Activated CD4-positive, alpha-beta T cell treated with anti-CD3 and anti-CD28 coated beads, Interleukin-2, amount 10 ng/mL, durations not matched to agents 24 days and 14 days (primary cell): Measurements from ENCODE around the gene DAGLB. TPM values are rescaled to one million over a fixed set of nuclear protein-coding genes. Genes with fewer than 3 reads are reported as not detected.
"Not testable (repeated sequence)": the region's sequence is repeated elsewhere in the genome, so short reads cannot be mapped to it uniquely, and the experiment has no call there.

ENCODE experiments used
- DNase-seq: peaks from one replicate; pipeline ENCODE4 v3.0.0; 2022
- H3K27ac Mint-ChIP-seq: one replicate; pipeline ENCODE4 v1.8.0; 2022; ENCODE audit warnings: mild to moderate bottlenecking, mixed read lengths
- H3K27me3 Mint-ChIP-seq: one replicate; pipeline ENCODE4 v1.8.0; 2022; ENCODE audit warnings: mixed read lengths
- H3K36me3 Mint-ChIP-seq: one replicate; pipeline ENCODE4 v1.8.0; 2022; ENCODE audit warnings: low read depth, mild to moderate bottlenecking, mixed read lengths
- H3K4me1 Mint-ChIP-seq: one replicate; pipeline ENCODE4 v1.8.0; 2021; ENCODE audit warnings: mixed read lengths
- H3K4me3 Mint-ChIP-seq: one replicate; pipeline ENCODE4 v1.8.0; 2022; ENCODE audit warnings: mild to moderate bottlenecking, moderate library complexity, mixed read lengths
- H3K9me3 Mint-ChIP-seq: one replicate; pipeline ENCODE4 v1.8.0; 2021; ENCODE audit warnings: mixed read lengths
- intact Hi-C: fragments of 100-400 bp; cut with micrococcal nuclease; formaldehyde crosslinking; loops from one replicate; pipeline ENCODE4 v1.15.1; 2023
- total RNA-seq: library from RNA; stranded (reverse); gene quantifications from 2 replicates; pipeline ENCODE4 v1.2.3, GENCODE V29; 2022

Gene DAGLB
- total RNA-seq, 1 donor from 2014 or later: 26.8 TPM

DNA sequence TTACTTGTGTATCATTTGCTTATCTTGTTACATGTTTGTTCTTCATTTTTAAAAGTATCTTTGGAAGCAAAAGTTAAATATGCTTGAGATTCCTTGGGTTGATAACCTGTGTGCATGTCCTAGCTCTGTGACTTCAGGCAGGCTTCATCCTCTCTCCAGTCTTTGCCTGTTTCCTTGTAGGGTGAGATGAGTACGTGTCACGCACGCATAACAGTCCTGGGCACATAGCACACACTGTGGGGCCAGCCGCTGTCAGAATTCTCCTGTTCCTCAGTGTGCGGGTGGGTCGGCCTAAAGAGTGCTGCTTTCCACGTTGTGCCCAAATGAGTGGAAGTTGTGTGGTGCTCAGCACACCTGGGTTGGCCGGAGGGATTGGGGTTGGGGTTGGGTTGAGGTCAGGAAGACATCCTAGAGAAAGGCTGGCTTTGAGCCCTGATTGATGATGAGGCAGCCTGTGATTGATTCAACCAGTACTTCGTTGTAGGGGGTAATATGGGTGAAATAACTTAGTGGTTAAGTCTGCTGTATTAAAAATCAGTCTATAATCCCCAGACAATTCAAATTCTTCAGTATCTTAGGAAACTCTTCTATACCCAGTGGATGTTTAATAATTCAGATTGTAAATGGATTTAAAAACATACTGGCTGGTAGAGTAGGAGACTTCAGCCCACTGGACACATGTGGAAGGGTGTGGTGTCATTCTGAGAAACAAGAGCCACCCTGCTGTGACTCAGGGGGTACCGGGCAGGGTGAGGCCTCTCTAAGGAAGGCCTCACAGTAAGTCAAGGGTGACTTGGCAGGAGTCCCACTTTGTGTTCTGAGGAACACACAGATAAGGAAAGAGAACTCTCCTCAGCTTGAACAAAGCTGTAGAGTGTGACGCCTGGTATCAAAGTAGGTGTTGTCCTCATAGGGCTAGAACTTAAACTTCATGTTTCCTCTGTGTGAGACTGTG lies 54.8 kb downstream of the DAGLB start:
- Mint-ChIP-seq H3K36me3 (peaks cover 46% of the 10 kb centered on the region), H3K27me3 (no peaks in the 10 kb centered on the region), H3K9me3 (no peaks in the 10 kb centered on the region), H3K4me1 (peaks cover 34% of the 10 kb centered on the region), H3K27ac (peak overlapping the region; percentile 70), H3K4me3 (no peak overlapping the region)
- intact Hi-C loops: no loop called here
- DNase-seq: no peak

DNA sequence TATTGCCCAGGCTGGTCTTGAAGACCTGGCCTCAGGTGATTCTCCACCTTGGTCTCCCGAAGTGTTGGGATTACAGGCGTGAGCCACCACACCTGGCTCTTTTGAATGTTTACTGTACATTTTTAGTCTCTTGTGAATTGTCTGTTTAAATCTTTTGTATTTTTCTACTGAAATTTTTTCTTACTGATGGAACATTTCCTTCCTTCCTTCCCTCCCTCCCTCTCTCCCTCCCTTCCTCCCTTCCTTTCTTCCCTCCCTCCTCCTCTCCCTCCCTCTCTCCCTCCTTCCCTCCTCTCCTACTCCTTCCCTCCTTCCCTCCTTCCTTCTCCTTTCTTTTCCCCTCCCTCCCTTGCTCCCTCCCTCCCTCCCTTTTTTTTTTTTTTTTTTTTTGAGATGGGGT lies 58.0 kb downstream of the DAGLB start:
- H3K27me3 Mint-ChIP-seq: no peaks in the 10 kb centered on the region
- no peaks in the 10 kb centered on the region for H3K9me3 Mint-ChIP-seq
- intact Hi-C loops: no loop called here
- peaks cover 39% of the 10 kb centered on the region for H3K4me1 Mint-ChIP-seq
- H3K27ac Mint-ChIP-seq: no peak overlapping the region
- H3K36me3 Mint-ChIP-seq: peaks cover 50% of the 10 kb centered on the region
- H3K4me3 Mint-ChIP-seq: no peak overlapping the region
- DNase-seq: no peak

DNA sequence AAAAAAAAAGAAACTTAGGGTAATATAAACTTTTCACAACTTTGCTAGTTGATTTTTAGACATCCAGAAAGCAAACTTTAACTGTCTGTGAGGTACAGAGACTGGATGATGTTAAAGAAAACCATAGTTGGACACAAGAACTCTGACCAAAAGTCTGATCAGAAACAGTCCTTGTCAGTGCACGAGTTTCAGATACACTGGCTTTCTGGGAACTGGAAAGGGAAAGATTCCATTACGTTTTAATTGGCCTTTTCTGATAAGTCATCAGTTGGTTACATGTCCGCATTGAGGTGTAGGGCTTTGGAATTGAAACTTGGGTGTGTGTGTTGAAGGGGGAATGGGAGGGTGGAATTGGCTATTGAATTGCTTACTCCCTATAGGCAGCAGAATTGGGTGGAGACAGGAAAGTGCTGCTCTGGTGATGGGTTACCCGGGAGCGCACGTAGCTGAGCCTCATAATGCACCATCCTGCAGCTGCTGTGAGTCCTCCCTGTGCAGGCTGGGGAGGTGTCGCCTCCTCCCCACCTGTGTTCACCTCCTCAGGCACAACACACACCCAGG lies 59.9 kb downstream of the DAGLB start:
- intact Hi-C loops: no loop called here
- peaks cover 42% of the 10 kb centered on the region for H3K36me3 Mint-ChIP-seq
- H3K9me3 Mint-ChIP-seq: no peaks in the 10 kb centered on the region
- no peak for DNase-seq
- H3K4me1 Mint-ChIP-seq: peaks cover 38% of the 10 kb centered on the region
- H3K27ac Mint-ChIP-seq: no peak overlapping the region
- H3K4me3 Mint-ChIP-seq: no peak overlapping the region
- no peaks in the 10 kb centered on the region for H3K27me3 Mint-ChIP-seq

DNA sequence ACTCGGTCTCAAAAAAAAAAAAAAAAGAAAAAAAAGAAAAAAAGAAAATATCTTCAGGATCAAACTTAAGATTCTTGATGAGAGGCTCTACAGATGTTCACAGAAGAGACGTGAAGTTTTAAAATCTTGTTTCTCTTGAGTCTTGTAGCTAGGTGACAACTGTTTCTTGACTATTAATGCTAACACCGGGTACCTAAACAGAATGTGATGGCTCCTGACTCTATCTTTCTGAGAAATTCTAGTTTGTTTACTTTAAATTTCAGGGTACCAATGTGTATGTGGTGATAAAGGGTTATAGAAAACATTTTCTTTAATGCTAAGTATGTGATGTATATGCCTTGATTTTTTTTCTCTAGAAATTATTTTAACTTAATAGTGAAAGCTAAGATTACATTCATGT lies 61.0 kb downstream of the DAGLB start:
- H3K27ac Mint-ChIP-seq: no peak overlapping the region
- no peaks in the 10 kb centered on the region for H3K27me3 Mint-ChIP-seq
- H3K4me3 Mint-ChIP-seq: no peak overlapping the region
- H3K4me1 Mint-ChIP-seq: peaks cover 42% of the 10 kb centered on the region
- no peak for DNase-seq
- H3K9me3 Mint-ChIP-seq: no peaks in the 10 kb centered on the region
- intact Hi-C loops: no loop called here
- peaks cover 47% of the 10 kb centered on the region for H3K36me3 Mint-ChIP-seq

DNA sequence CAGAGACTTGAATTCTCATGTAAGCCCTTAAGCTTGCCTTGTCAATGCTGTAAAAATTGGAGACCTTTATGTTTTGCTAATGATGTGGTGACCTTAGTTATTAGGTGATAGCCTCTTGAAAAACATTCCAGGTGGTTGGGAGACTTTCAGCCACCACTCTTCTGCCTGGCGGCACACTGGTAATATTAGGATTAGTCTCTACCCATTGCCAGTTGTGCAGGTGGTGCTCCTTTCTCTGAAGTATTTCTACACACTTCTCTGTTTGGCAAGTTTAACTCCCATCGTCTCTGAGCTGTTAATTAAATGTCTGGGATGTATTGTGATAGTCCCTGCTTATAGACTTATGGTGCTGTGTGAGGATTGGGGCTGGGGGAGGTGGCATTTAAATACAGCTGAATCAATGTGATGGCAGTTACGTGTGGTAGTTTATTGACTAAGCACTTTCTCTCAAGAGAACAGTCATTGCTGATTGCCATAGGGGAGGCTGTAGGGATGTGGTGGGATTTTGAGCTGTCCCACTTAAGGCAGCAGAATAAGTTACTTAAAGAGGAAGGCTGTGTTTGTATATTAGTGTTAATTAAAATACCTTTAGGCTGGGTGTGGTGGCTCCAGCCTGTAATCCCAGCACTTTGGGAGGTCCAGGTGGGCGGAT lies 61.7 kb downstream of the DAGLB start:
- H3K4me1 Mint-ChIP-seq: peaks cover 40% of the 10 kb centered on the region
- H3K27me3 Mint-ChIP-seq: no peaks in the 10 kb centered on the region
- peaks cover 39% of the 10 kb centered on the region for H3K36me3 Mint-ChIP-seq
- H3K4me3 Mint-ChIP-seq: no peak overlapping the region
- intact Hi-C loops: no loop called here
- H3K27ac Mint-ChIP-seq: peak overlapping the region; percentile 52
- H3K9me3 Mint-ChIP-seq: no peaks in the 10 kb centered on the region
- no peak for DNase-seq

DNA sequence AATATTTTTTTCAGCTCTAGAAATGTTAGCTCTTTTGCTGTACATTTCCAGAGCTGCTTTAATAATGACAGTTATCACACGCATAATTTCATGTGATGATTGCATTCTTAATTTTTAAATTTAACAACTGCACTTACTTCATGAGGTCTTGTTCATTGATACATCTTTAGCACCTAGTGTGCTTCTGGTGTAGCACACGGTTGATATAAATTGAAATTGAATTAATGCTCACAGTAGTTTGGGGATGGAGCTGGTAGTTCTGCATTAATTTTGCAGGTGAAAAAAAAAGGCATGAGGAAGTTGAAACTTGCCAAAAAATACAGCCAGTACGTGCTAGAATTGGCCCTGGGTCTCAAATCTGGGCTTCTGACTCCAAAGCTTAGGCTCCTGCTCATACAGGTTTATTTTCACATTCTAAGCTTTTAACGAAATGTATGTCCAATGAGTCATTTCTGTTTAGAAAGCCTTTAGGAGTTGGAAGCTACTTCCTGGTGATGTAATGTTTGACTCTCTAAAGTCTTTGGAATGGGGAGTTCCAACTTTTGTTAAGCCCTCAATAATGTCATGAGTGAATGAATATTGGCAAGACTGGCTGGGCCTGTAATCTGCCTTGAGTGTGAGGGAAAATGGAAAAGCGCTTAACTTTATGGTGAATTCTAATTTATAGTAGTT lies 62.5 kb downstream of the DAGLB start:
- Mint-ChIP-seq H3K36me3 (peaks cover 43% of the 10 kb centered on the region), H3K27me3 (no peaks in the 10 kb centered on the region), H3K27ac (peak overlapping the region; percentile 41), H3K4me3 (no peak overlapping the region), H3K9me3 (no peaks in the 10 kb centered on the region), H3K4me1 (peaks cover 48% of the 10 kb centered on the region)
- DNase-seq: no peak
- intact Hi-C loops: no loop called here

DNA sequence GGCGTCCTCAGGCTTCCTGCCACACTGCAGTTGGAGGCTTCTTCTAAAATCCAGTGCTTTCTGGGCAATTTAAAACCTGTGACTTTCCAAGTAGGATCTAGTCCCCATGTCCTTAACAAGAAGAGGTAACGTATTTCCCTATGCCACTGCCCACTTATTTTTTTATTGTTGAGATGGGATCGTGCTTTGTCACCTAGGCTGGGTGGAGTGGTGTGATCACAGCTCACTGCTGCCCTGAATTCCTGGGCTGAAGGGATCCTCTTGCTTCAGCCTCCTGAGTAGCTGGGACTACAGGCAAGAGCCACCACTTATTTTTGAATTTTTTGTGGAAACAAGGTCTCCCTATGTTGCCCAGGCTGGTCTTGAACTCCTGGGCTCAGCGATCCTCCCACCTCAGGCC lies 63.4 kb downstream of the DAGLB start:
- Mint-ChIP-seq H3K27ac (no peak overlapping the region), H3K4me1 (peaks cover 54% of the 10 kb centered on the region), H3K36me3 (peaks cover 47% of the 10 kb centered on the region)

DNA sequence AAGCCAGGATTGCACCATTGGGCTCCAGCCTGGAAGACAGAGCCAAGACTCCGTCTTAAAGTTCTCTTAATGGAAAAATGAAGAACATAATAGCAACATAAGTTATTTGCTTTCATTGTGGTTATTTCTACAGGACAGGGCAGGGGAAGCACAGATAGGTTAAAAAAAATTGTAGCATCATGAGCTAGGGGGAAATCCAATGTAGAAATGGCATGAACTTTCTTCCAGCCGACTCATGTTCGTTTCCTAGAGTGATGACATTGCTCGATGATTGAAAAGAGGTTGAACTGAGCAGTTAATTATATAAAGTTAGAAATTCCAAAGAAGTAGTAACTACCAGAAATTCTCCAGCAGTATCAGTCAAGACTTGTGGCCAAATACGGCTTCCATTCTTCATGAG lies 64.9 kb downstream of the DAGLB start:
- no peak overlapping the region for H3K4me3 Mint-ChIP-seq
- H3K27me3 Mint-ChIP-seq: no peaks in the 10 kb centered on the region
- H3K9me3 Mint-ChIP-seq: no peaks in the 10 kb centered on the region
- no peak for DNase-seq
- H3K27ac Mint-ChIP-seq: no peak overlapping the region
- peaks cover 61% of the 10 kb centered on the region for H3K4me1 Mint-ChIP-seq
- H3K36me3 Mint-ChIP-seq: peaks cover 43% of the 10 kb centered on the region
- intact Hi-C loops: no loop called here

More for the DNA sequence above, 63.4 kb downstream of the DAGLB start:
- Mint-ChIP-seq H3K4me3 (no peak overlapping the region), H3K27me3 (no peaks in the 10 kb centered on the region), H3K9me3 (no peaks in the 10 kb centered on the region)
- DNase-seq: no peak
- intact Hi-C loops: no loop called here

DNA sequence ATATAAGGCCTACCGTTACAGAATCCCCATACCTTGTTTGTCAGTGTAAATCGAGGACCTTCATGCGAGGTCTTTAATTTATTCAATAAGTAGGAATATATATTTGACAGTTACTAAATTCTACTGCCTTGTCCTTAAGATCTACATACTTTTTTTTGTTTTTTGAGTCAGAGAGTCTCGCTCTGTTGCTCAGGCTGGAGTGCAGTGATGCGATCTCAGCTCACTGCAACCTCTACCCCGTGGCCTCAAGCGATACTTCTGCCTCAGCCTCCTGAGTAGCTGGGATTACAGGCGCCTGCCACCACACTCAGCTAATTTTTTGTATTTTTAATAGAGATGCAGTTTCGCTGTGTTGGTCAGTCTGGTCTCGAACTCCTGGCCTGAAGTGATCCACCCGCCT lies 65.9 kb downstream of the DAGLB start:
- H3K27me3 Mint-ChIP-seq, H3K4me3 Mint-ChIP-seq, H3K9me3 Mint-ChIP-seq, intact Hi-C loops, DNase-seq: not testable (repeated sequence)
- peak overlapping the region; percentile 22 for H3K27ac Mint-ChIP-seq
- H3K4me1 Mint-ChIP-seq: peaks cover 67% of the 10 kb centered on the region
- peaks cover 37% of the 10 kb centered on the region for H3K36me3 Mint-ChIP-seq

DNA sequence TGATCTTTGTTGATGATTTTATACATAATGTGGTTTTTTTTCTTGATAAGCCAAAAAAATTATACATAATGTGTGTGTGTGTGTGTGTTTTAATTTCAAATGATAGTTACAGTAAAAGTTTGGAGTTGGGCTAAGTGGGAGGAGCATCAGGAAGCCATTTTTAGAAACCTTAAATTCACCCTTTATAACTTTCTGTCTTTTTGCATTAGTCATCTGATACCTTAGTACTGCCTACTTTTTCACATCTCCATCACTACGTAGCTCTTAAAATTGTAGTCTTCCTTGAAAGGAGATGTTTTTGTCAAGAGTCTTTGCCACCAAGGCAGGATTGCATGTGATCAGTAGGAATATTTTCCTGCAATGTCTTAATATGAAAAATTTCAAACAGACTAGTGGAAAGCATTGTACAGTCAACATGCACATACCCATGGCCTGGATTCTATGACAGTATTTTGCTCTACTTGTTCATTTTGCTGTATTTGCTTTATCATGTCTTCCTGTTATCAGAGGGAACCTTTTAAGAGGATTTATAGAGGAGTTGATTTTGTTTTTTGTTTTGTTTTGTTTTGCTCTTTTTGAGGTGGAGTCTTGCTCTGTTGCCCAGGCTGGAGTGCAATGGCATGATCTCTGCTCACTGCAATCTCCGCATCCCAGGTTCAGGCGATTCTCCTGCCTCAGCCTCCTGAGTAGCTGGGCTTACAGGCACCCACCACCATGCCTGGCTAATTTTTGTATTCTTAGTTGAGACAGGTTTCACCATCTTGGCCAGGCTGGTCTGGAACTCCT lies 67.3 kb downstream of the DAGLB start:
- peak overlapping the region; percentile 41 for H3K4me3 Mint-ChIP-seq
- intact Hi-C loops: no loop called here
- no peaks in the 10 kb centered on the region for H3K27me3 Mint-ChIP-seq
- H3K9me3 Mint-ChIP-seq: no peaks in the 10 kb centered on the region
- H3K4me1 Mint-ChIP-seq: peaks cover 63% of the 10 kb centered on the region
- no peak for DNase-seq
- H3K27ac Mint-ChIP-seq: peak overlapping the region; percentile 30
- H3K36me3 Mint-ChIP-seq: peaks cover 40% of the 10 kb centered on the region

DNA sequence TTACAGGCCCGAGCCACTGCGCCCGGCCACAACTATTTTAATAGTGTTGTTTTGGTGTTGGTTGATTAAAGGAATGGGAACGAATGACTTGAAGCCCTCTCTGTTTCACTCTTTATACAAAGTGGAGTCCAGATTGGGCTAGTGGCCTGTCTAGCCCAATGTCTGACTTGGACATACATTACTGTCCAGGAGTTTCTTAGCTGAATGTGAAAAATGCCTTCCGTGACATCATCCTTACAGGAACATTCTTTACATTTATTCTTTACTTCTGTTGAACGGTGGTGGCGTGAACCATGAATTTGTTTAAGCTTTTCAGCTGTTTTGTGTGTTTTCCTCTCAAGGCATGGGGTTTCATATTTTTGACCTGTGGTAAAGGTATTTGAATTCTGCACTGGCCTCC lies 67.9 kb downstream of the DAGLB start:
- intact Hi-C loops: no loop called here
- no peaks in the 10 kb centered on the region for H3K27me3 Mint-ChIP-seq
- DNase-seq: no peak
- H3K4me1 Mint-ChIP-seq: peaks cover 60% of the 10 kb centered on the region
- H3K36me3 Mint-ChIP-seq: peaks cover 43% of the 10 kb centered on the region
- H3K4me3 Mint-ChIP-seq: peak overlapping the region; percentile 41
- peak overlapping the region; percentile 30 for H3K27ac Mint-ChIP-seq
- no peaks in the 10 kb centered on the region for H3K9me3 Mint-ChIP-seq

DNA sequence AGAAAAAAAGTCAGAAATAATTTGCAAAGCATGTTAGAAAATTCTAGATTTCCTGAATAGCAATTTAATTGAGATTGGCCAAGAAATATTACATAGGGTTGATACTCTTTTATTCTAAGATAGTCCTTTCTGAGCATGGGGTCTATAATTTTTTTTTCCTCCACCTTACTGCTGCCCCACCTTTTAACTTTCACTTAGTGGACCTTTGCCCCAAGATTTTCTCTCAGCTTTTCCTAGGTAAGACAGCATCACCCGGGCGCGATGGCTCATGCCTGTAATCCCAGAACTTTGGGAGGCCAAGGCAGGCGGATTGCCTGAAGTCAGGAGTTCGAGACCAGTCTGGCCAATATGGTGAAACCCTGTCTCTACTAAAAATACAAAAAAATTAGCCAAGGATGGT lies 69.2 kb downstream of the DAGLB start:
- H3K4me3 Mint-ChIP-seq, intact Hi-C loops, H3K9me3 Mint-ChIP-seq, H3K27me3 Mint-ChIP-seq, H3K27ac Mint-ChIP-seq, DNase-seq: not testable (repeated sequence)
- peaks cover 57% of the 10 kb centered on the region for H3K4me1 Mint-ChIP-seq
- peaks cover 37% of the 10 kb centered on the region for H3K36me3 Mint-ChIP-seq

DNA sequence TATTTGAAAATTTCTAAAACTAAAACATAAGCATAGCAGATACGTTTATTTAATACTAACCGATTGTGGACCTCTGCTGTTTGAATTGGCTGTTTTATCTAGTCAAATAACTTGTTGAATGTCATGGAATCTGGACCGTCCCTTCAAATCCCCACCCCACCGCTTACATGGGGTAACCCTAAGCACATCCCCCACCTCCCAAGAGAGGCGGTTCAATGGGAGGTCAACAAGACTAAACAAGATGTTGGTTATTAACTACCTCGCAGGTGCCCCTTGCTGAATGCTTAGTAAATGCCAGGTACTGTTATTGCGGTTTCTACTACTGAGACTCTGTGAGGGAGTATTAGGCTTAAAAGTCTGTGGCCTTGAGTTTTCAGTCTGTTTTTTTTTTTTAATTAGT lies 70.9 kb downstream of the DAGLB start:
- peaks cover 44% of the 10 kb centered on the region for H3K4me1 Mint-ChIP-seq
- intact Hi-C loops: no loop called here

More for the DNA sequence above, 70.9 kb downstream of the DAGLB start:
- Mint-ChIP-seq H3K4me3 (peak overlapping the region; percentile 71), H3K9me3 (no peaks in the 10 kb centered on the region), H3K27ac (no peak overlapping the region), H3K36me3 (peaks cover 25% of the 10 kb centered on the region), H3K27me3 (no peaks in the 10 kb centered on the region)
- no peak for DNase-seq
